ENCODE results near the gene HELB. TPM values are rescaled to one million over a fixed set of nuclear protein-coding genes. Genes with fewer than 3 reads are reported as not detected.

The HELB gene
- total and polyA plus RNA-seq, 10 of the 15 experiments (the other 5 are each of a cell fraction or from before 2014, with no cell fraction given), result 0.58 to 10.0 (median 4.4) TPM

DNA sequence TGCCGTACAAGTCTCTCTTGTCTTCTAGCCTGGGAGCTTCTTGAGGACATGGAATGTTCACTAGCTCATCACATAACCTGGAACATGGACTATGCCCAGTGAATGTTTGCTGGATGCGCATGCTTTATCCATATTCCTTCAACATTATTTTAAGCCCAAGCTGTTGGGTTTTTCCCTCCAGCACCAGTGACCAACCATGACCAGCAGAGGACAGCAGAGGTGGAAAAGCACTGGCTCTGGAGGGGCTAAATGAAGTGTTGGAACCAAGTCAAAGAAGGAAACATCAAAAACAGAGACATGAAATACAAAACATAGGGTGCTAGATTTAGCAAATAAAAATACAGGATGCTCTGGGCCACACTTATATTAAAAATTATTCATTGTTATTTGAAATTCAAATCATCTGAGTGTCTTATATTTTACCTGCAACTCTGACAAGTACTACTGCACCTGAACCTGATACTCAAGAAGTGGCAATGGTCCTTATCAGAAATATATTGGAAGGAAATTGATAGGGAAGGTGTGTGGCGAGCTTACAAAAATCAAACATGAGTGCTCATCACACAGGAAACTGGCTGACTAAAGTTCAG lies 23.1 kb upstream of the HELB start:
- ChIA-PET POLR2A (interaction anchor here (0.6 kb wide), 1 partner anchor 28 kb away, joined by 3 read pairs; no protein-coding TSS in a partner anchor), SMC1A (ENCODE audit: uncharacterized antibody, unreplicated experiment) (interaction anchor here (0.9 to 1.5 kb wide), 5 partner anchors 9 to 541 kb away, joined by 3 to 5 read pairs (median 4); no protein-coding TSS in a partner anchor), CTCF (interaction anchor here (0.7 to 4.1 kb wide), 8 partner anchors 9 to 415 kb away, joined by 3 to 29 read pairs (median 3); no protein-coding TSS in a partner anchor), RAD21 (ENCODE audit: unreplicated experiment) (interaction anchor here (0.8 to 1.3 kb wide), 2 partner anchors 9 to 414 kb away, joined by 3 to 4 read pairs; no protein-coding TSS in a partner anchor)
- H3K79me2 ChIP-seq (ENCODE audit: control insufficient read depth, insufficient read depth, low read length), result no peaks in the 10 kb centered on the region
- ATAC-seq, result peak; percentile 52; the same call in 1 of the 3 replicates
- no peak overlapping the region for H3K4me3 ChIP-seq
- no peaks in the 10 kb centered on the region for H4K20me1 ChIP-seq (ENCODE audit: control insufficient read depth, insufficient read depth)
- WGBS (ENCODE audit: insufficient coverage, insufficient replicate concordance, low lambda C conversion rate, missing lambda C conversion rate), result 47% methylated on average over 3 of the region's 3 CpGs
- DNase-seq (ENCODE audit: low read depth, low spot score), result no peak
- no peaks in the 10 kb centered on the region; a peak in 1 of 4 replicates for H3K27me3 ChIP-seq (replicated peaks in 1 of 2; ENCODE audit: control insufficient read depth in 2 of 2, insufficient read depth in 2 of 2, low read length in 1 of 2)
- TF ChIP-seq STAT3 (IDR thresholded peaks at IDR 0.05; ENCODE audit: low read depth, low read length), result no peak
- TF ChIP-seq RAD21 (IDR thresholded peaks at IDR 0.05; ENCODE audit: insufficient read depth, low read depth, low read length), result peak; percentile 70
- TF ChIP-seq POLR2A (IDR thresholded peaks at IDR 0.05; ENCODE audit: low read depth, low read length), result no peak
- TF ChIP-seq RUNX3 (IDR thresholded peaks at IDR 0.05; ENCODE audit: low read length), result 0 out of 2 replicates have a peak, but pooled peaks have one; percentile 5
- peak; percentile 64 for TF ChIP-seq SMC3 (IDR thresholded peaks at IDR 0.05; ENCODE audit: borderline replicate concordance, low read length)
- no peak for TF ChIP-seq PML (IDR thresholded peaks at IDR 0.05; ENCODE audit: low read length)
- TF ChIP-seq BCL3 (IDR thresholded peaks at IDR 0.05; ENCODE audit: borderline replicate concordance, insufficient read depth, low read depth, low read length, poor library complexity, severe bottlenecking), result no peak
- no peak for TF ChIP-seq ATF3 (IDR thresholded peaks at IDR 0.05; ENCODE audit: borderline replicate concordance, extremely low read depth, low read depth, low read length)
- no peak for TF ChIP-seq USF2 (IDR thresholded peaks at IDR 0.05; ENCODE audit: borderline replicate concordance, low read depth, low read length)
- TF ChIP-seq, protein P1, sequence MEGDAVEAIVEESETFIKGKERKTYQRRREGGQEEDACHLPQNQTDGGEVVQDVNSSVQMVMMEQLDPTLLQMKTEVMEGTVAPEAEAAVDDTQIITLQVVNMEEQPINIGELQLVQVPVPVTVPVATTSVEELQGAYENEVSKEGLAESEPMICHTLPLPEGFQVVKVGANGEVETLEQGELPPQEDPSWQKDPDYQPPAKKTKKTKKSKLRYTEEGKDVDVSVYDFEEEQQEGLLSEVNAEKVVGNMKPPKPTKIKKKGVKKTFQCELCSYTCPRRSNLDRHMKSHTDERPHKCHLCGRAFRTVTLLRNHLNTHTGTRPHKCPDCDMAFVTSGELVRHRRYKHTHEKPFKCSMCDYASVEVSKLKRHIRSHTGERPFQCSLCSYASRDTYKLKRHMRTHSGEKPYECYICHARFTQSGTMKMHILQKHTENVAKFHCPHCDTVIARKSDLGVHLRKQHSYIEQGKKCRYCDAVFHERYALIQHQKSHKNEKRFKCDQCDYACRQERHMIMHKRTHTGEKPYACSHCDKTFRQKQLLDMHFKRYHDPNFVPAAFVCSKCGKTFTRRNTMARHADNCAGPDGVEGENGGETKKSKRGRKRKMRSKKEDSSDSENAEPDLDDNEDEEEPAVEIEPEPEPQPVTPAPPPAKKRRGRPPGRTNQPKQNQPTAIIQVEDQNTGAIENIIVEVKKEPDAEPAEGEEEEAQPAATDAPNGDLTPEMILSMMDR (IDR thresholded peaks at IDR 0.05 in 2 of 3, conservative IDR thresholded peaks at IDR 0.05 in 1 of 3; ENCODE audit: control insufficient read depth in 2 of 3, extremely low read depth in 1 of 3, insufficient read depth in 1 of 3, low read depth in 3 of 3, low read length in 3 of 3), result peak; percentile 38 to 68 (median 50); a peak in 5 of 6 replicates
- BruUV-seq (replicated peaks), result no TSS peak
- H3K9ac ChIP-seq (ENCODE audit: control insufficient read depth, insufficient read depth, low read length), result no peak overlapping the region
- H3K27ac ChIP-seq (ENCODE audit: control insufficient read depth, insufficient read depth), result no peak overlapping the region
- no peak overlapping the region for H2AFZ ChIP-seq (ENCODE audit: control insufficient read depth, low read depth, low read length)
- intact Hi-C loops (cut with micrococcal nuclease; ENCODE audit: unreplicated experiment), result loop anchor here (2.0 kb wide), 1 partner anchor 130 kb away; no protein-coding TSS in a partner anchor
- H3K9me3 ChIP-seq (replicated peaks; ENCODE audit: control insufficient read depth, insufficient read depth, low read length), result peaks cover 3% of the 10 kb centered on the region; the same call in 1 of the 3 replicates
- no peak overlapping the region for H3K4me2 ChIP-seq (ENCODE audit: control insufficient read depth, insufficient read depth)
- in situ Hi-C loops (cut with MboI), result no loop called here
- H3K4me1 ChIP-seq (ENCODE audit: control insufficient read depth, insufficient read depth, low read length), result no peaks in the 10 kb centered on the region
- no peak for FAIRE-seq
- no peaks in the 10 kb centered on the region for H3K36me3 ChIP-seq (ENCODE audit: control insufficient read depth in 2 of 2, insufficient read depth in 2 of 2, low read length in 1 of 2)
